ENCODE measurements around the gene ASCL3.

- TF ChIP-seq POLR2A (IDR thresholded peaks at IDR 0.05; ENCODE audit: low read depth, low read length) = no peak
- no peak for TF ChIP-seq TAF1 (IDR thresholded peaks at IDR 0.05; ENCODE audit: low read depth, low read length)
- TF ChIP-seq POLR2AphosphoS5 (IDR thresholded peaks at IDR 0.05; ENCODE audit: low read depth, low read length) = no peak
- no peak for TF ChIP-seq SPI1 (IDR thresholded peaks at IDR 0.05; ENCODE audit: low read depth, low read length)
- no peak for TF ChIP-seq PAX5 (IDR thresholded peaks at IDR 0.05; ENCODE audit: insufficient read depth, low read length, severe bottlenecking)
Observed at GRCh38 chr11:8959546-8960166, 16.8 kb upstream of the ASCL3 start.

Data from GM12891 (cell line).